GM12878 (cell line): ENCODE data around the gene LAMA2. TPM values are rescaled to one million over a fixed set of nuclear protein-coding genes. Genes with fewer than 3 reads are reported as not detected.
A peak's percentile ranks its signal among the peaks of the same experiment; 100 is the strongest.

ENCODE experiments used
- ATF2 ChIP-seq: IDR thresholded peaks from 2 replicates; pipeline ENCODE4 v1.6.1; 2012; ENCODE audit warnings: low read length, inconsistent platforms
- ATF3 ChIP-seq: IDR thresholded peaks from 2 replicates; pipeline ENCODE4 v1.6.1; 2011; ENCODE audit warnings: low read depth, mild to moderate bottlenecking, low read length, moderate library complexity, borderline replicate concordance; ENCODE audit errors: extremely low read depth
- BMI1 ChIP-seq: fragments of 450-650 bp; IDR thresholded peaks from 2 replicates; pipeline ENCODE4 v1.6.1; 2016; ENCODE audit warnings: mild to moderate bottlenecking, moderate library complexity, borderline replicate concordance
- DPF2 ChIP-seq: fragments of 450-650 bp; IDR thresholded peaks from 2 replicates; pipeline ENCODE4 v1.6.1; 2017; ENCODE audit warnings: mild to moderate bottlenecking
- E2F8 ChIP-seq: fragments of 450-650 bp; IDR thresholded peaks from 2 replicates; pipeline ENCODE4 v1.6.1; 2018; ENCODE audit warnings: mild to moderate bottlenecking, low read depth, moderate library complexity; ENCODE audit not compliant: partially characterized antibody
- ELK1 ChIP-seq: IDR thresholded peaks from 2 replicates; pipeline ENCODE4 v1.6.1; 2012; ENCODE audit warnings: low read depth, low read length, improper control_type of control experiment
- EP300 ChIP-seq, 2 experiments: fragments of 150-350 bp in 1 of 2; IDR thresholded peaks; 2 replicates each; pipeline ENCODE4 v1.6.1; 2011 to 2012; ENCODE audit warnings: low read depth in 2 of 2, low read length in 2 of 2, borderline replicate concordance in 1 of 2, improper control_type of control experiment in 1 of 2, inconsistent platforms in 1 of 2; ENCODE audit not compliant: control insufficient read depth in 1 of 2
- GABPA ChIP-seq: IDR thresholded peaks from 2 replicates; pipeline ENCODE4 v1.6.1; 2014; ENCODE audit warnings: antibody characterized with exemption, low read depth, mild to moderate bottlenecking, inconsistent platforms
- GATAD2B ChIP-seq: fragments of 450-650 bp; conservative IDR thresholded peaks from 2 replicates; pipeline ENCODE4 v1.6.1; 2017; ENCODE audit warnings: low read depth, mild to moderate bottlenecking, moderate library complexity
- JUNB ChIP-seq: IDR thresholded peaks from 2 replicates; pipeline ENCODE4 v1.6.1; 2016; ENCODE audit warnings: antibody characterized with exemption, mild to moderate bottlenecking
- MLLT1 ChIP-seq: fragments of 450-650 bp; IDR thresholded peaks from 2 replicates; pipeline ENCODE4 v1.6.1; 2016; ENCODE audit warnings: mild to moderate bottlenecking
- NBN ChIP-seq: fragments of 450-650 bp; IDR thresholded peaks from 2 replicates; pipeline ENCODE4 v1.6.1; 2016
- NFXL1 ChIP-seq: fragments of 450-650 bp; IDR thresholded peaks from 2 replicates; pipeline ENCODE4 v1.6.1; 2017; ENCODE audit warnings: antibody characterized with exemption, mild to moderate bottlenecking, borderline replicate concordance
- PAX5 ChIP-seq: IDR thresholded peaks from 2 replicates; pipeline ENCODE4 v1.6.1; 2011; ENCODE audit warnings: low read depth, low read length, borderline replicate concordance
- POLR2AphosphoS5 ChIP-seq: IDR thresholded peaks from 2 replicates; pipeline ENCODE4 v1.6.1; 2011; ENCODE audit warnings: mild to moderate bottlenecking, low read length, inconsistent platforms
- SPI1 ChIP-seq: IDR thresholded peaks from 2 replicates; pipeline ENCODE4 v1.6.1; 2011; ENCODE audit warnings: low read depth, mild to moderate bottlenecking, low read length, moderate library complexity, borderline replicate concordance; ENCODE audit not compliant: insufficient read depth
- TAF1 ChIP-seq: IDR thresholded peaks from 2 replicates; pipeline ENCODE4 v1.6.1; 2011; ENCODE audit warnings: mild to moderate bottlenecking, low read depth, low read length, borderline replicate concordance
- polyA plus RNA-seq, 11 experiments: library from polyadenylated mRNA; depleted of rRNA in 4 of 11; unstranded in 6 of 11; stranded (reverse) in 5 of 11; fragments of >200 nt; fragmentation: Nextera tagmentation in 4 of 11; fragmentation: Illumina TruSeq in 1 of 11; extraction: Ambion mirVana in 4 of 11; extraction: Trizol in 1 of 11; gene quantifications; 1 replicate in 1 of 11; 2 replicates in 10 of 11; pipeline versions ENCODE4 v1.2.1 to v1.2.3, GENCODE V29; 2011 to 2016; ENCODE audit warnings: inconsistent platforms in 2 of 11, missing spikeins in 2 of 11, low read depth in 1 of 11
- total RNA-seq, 4 experiments: library from RNA; depleted of rRNA in 3 of 4; stranded (reverse); fragments of >200 nt in 3 of 4; fragmentation: Illumina TruSeq in 1 of 4; extraction: Trizol in 1 of 4; gene quantifications; 2 replicates each; pipeline versions ENCODE4 v1.2.1 to v1.2.3, GENCODE V29; 2013 to 2021

The LAMA2 gene
- total and polyA plus RNA-seq, 10 of the 15 experiments (the other 5 are each of a cell fraction or from before 2014, with no cell fraction given), result 0.04 to 2.0 (median 0.37) TPM; not detected in 1

- peak; percentile 87 for TF ChIP-seq ATF2
- TF ChIP-seq GABPA, result peak; percentile 70; the same call in 1 of the 2 replicates
- no peak for TF ChIP-seq ATF3
- TF ChIP-seq JUNB, result peak; percentile 98
- no peak for TF ChIP-seq NFXL1
- TF ChIP-seq E2F8, result no peak
- TF ChIP-seq ELK1, result no peak
- peak in 1 of 2 experiments; percentile 72; a peak in 1 of 4 replicates for TF ChIP-seq EP300 (IDR thresholded peaks at IDR 0.05; ENCODE audit: borderline replicate concordance in 1 of 2, control insufficient read depth in 1 of 2, low read depth in 2 of 2, low read length in 2 of 2)
- 0 out of 2 replicates have a peak, but pooled peaks have one; percentile 45 for TF ChIP-seq NBN
- 0 out of 2 replicates have a peak, but pooled peaks have one; percentile 29 for TF ChIP-seq POLR2AphosphoS5
- peak; percentile 72 for TF ChIP-seq DPF2
- peak; percentile 59; the same call in 1 of the 2 replicates for TF ChIP-seq GATAD2B
- TF ChIP-seq SPI1, result peak; percentile 8; the same call in 1 of the 2 replicates
- TF ChIP-seq BMI1, result 0 out of 2 replicates have a peak, but pooled peaks have one; percentile 16
- TF ChIP-seq PAX5, result 0 out of 2 replicates have a peak, but pooled peaks have one; percentile 38
- TF ChIP-seq TAF1, result no peak
- no peak for TF ChIP-seq MLLT1
Measured at GRCh38 chr6:129490521-129491255, 607.8 kb downstream of the LAMA2 start (continued).
